ENCODE measurements around the gene RFC5. TPM values are rescaled to one million over a fixed set of nuclear protein-coding genes. Genes with fewer than 3 reads are reported as not detected.

Gene RFC5
- total RNA-seq, 1 donor from 2014 or later, result 75.8 TPM

GRCh38 chr12:118050972-118051910 lies 34.7 kb downstream of the RFC5 start:
- Histone ChIP-seq H3K9ac (no peak overlapping the region), H4K20me1 (ENCODE audit: low read depth) (no peaks in the 10 kb centered on the region), H3K4me3 (no peak overlapping the region), H2AFZ (replicated peaks) (no peak overlapping the region), H3K36me3 (peaks cover 4% of the 10 kb centered on the region), H3K9me3 (ENCODE audit: low read depth) (no peaks in the 10 kb centered on the region), H3K27me3 (no peaks in the 10 kb centered on the region), H3K79me2 (ENCODE audit: low read depth) (peaks cover 17% of the 10 kb centered on the region), H3K4me2 (no peak overlapping the region), H3F3A (ENCODE audit: low read depth) (no peaks in the 10 kb centered on the region), H3K27ac (no peak overlapping the region), H3K4me1 (no peaks in the 10 kb centered on the region)
- no peak for TF ChIP-seq CTCF (IDR thresholded peaks at IDR 0.05)
- no peak for TF ChIP-seq EZH2phosphoT487 (IDR thresholded peaks at IDR 0.05)
- no peak for TF ChIP-seq EZH2 (IDR thresholded peaks at IDR 0.05)
- peaks cover 2% of the 10 kb centered on the region for H3K27me3 Mint-ChIP-seq (ENCODE audit: insufficient read depth, low read depth)
- no peaks in the 10 kb centered on the region for H3K9me3 Mint-ChIP-seq
- DNase-seq (ENCODE audit: low spot score), result no peak
- H3K27ac Mint-ChIP-seq, result no peak overlapping the region
- no peak overlapping the region for H3K4me3 Mint-ChIP-seq
- H3K36me3 Mint-ChIP-seq, result peaks cover 23% of the 10 kb centered on the region
- peaks cover 10% of the 10 kb centered on the region for H3K4me1 Mint-ChIP-seq

- DNase-seq (ENCODE audit: low spot score), result no peak
- Histone ChIP-seq H3K9me3 (ENCODE audit: low read depth) (no peaks in the 10 kb centered on the region), H4K20me1 (ENCODE audit: low read depth) (no peaks in the 10 kb centered on the region), H3K27ac (no peak overlapping the region), H2AFZ (replicated peaks) (no peak overlapping the region), H3K4me3 (no peak overlapping the region), H3K79me2 (ENCODE audit: low read depth) (peaks cover 21% of the 10 kb centered on the region), H3F3A (ENCODE audit: low read depth) (no peaks in the 10 kb centered on the region), H3K36me3 (peaks cover 4% of the 10 kb centered on the region), H3K4me1 (no peaks in the 10 kb centered on the region), H3K27me3 (no peaks in the 10 kb centered on the region), H3K4me2 (no peak overlapping the region), H3K9ac (no peak overlapping the region)
- Mint-ChIP-seq H3K27ac (peak overlapping the region; percentile 3), H3K9me3 (no peaks in the 10 kb centered on the region), H3K36me3 (peaks cover 21% of the 10 kb centered on the region), H3K4me3 (no peak overlapping the region), H3K27me3 (ENCODE audit: insufficient read depth, low read depth) (peaks cover 2% of the 10 kb centered on the region), H3K4me1 (peaks cover 10% of the 10 kb centered on the region)
- TF ChIP-seq EZH2phosphoT487 (IDR thresholded peaks at IDR 0.05) (no peak), CTCF (IDR thresholded peaks at IDR 0.05) (no peak), EZH2 (IDR thresholded peaks at IDR 0.05) (no peak)
These were observed 36.0 kb downstream of the RFC5 start for GRCh38 chr12:118052324-118053070.

- DNase-seq (ENCODE audit: low spot score), result no peak
- H3K27ac Mint-ChIP-seq, result peak overlapping the region; percentile 3
- Histone ChIP-seq H3K4me1 (no peaks in the 10 kb centered on the region), H3K4me3 (no peak overlapping the region), H3K27me3 (no peaks in the 10 kb centered on the region), H3K4me2 (no peak overlapping the region), H3K9ac (no peak overlapping the region), H3K36me3 (peaks cover 4% of the 10 kb centered on the region), H3K79me2 (ENCODE audit: low read depth) (peaks cover 27% of the 10 kb centered on the region), H3F3A (ENCODE audit: low read depth) (no peaks in the 10 kb centered on the region), H3K27ac (no peak overlapping the region), H4K20me1 (ENCODE audit: low read depth) (no peaks in the 10 kb centered on the region), H2AFZ (replicated peaks) (no peak overlapping the region), H3K9me3 (ENCODE audit: low read depth) (no peaks in the 10 kb centered on the region)
- H3K27me3 Mint-ChIP-seq (ENCODE audit: insufficient read depth, low read depth), result peaks cover 2% of the 10 kb centered on the region
- TF ChIP-seq CTCF (IDR thresholded peaks at IDR 0.05), result no peak
- H3K4me3 Mint-ChIP-seq, result no peak overlapping the region
- H3K36me3 Mint-ChIP-seq, result peaks cover 21% of the 10 kb centered on the region
- no peaks in the 10 kb centered on the region for H3K9me3 Mint-ChIP-seq
- peaks cover 10% of the 10 kb centered on the region for H3K4me1 Mint-ChIP-seq
These were observed 36.8 kb downstream of the RFC5 start for GRCh38 chr12:118053071-118053985.

Data from neural progenitor cell (in vitro differentiated cells).